Heart right ventricle (tissue), 16 donors: ENCODE measurements around the gene ZFYVE9. TPM values are rescaled to one million over a fixed set of nuclear protein-coding genes. Genes with fewer than 3 reads are reported as not detected.

Experiments
- ATAC-seq, 8 donors: fragments of 200-7000 bp; cut with Tn5 transposase; one replicate each; pipeline ENCODE4 v1.9.1; 2020; ENCODE audit warnings: mild to moderate bottlenecking in 8 of 8, moderate library complexity in 8 of 8, moderate number of reproducible peaks in 1 of 8
- DNase-seq, 2 donors: peaks; one replicate each; pipeline ENCODE4 v3.0.0-alpha.2; 2020
- H3K27ac ChIP-seq, 10 donors: fragments of 200-600 bp; sonication (generic) in 2 of 10; one replicate each; pipeline versions ENCODE4 v1.5.0 to v1.8.0; 2020 to 2022; ENCODE audit warnings: mild to moderate bottlenecking in 3 of 10
- H3K27me3 ChIP-seq, 7 donors: fragments of 200-600 bp; one replicate each; pipeline ENCODE4 v1.8.0; 2021 to 2022; ENCODE audit warnings: mild to moderate bottlenecking in 2 of 7
- H3K36me3 ChIP-seq, 9 donors: fragments of 200-600 bp; sonication (generic) in 1 of 9; one replicate each; pipeline versions ENCODE4 v1.5.0 to v1.8.0; 2020 to 2022; ENCODE audit warnings: mild to moderate bottlenecking in 2 of 9
- H3K4me1 ChIP-seq, 9 donors: fragments of 200-600 bp; sonication (generic) in 1 of 9; one replicate each; pipeline versions ENCODE4 v1.5.0 to v1.8.0; 2020 to 2022; ENCODE audit warnings: mild to moderate bottlenecking in 4 of 9
- H3K4me3 ChIP-seq, 10 donors: fragments of 200-600 bp; sonication (generic) in 2 of 10; one replicate each; pipeline versions ENCODE4 v1.5.0 to v1.8.0; 2020 to 2022; ENCODE audit warnings: mild to moderate bottlenecking in 7 of 10, moderate library complexity in 2 of 10
- H3K9me3 ChIP-seq, 11 donors: fragments of 200-600 bp in 10 of 11; sonication (generic) in 2 of 11; one replicate each; pipeline versions ENCODE4 v1.5.0 to v1.8.0; 2013 to 2022; ENCODE audit warnings: mild to moderate bottlenecking in 2 of 11, control low read depth in 1 of 11, moderate library complexity in 1 of 11
- CTCF ChIP-seq, 9 donors: fragments of 200-600 bp; sonication (generic) in 2 of 9; IDR thresholded peaks; one replicate each; pipeline versions ENCODE4 v1.5.0 to v1.8.0; 2021 to 2022; ENCODE audit warnings: antibody characterized with exemption in 9 of 9, mild to moderate bottlenecking in 5 of 9, moderate library complexity in 1 of 9
- WGBS, 2 donors: extraction: QIAGEN DNeasy Blood & Tissue Kit; methylation state at CpG; one replicate each; pipeline ENCODE4 v1.1.7; 2013; ENCODE audit warnings: inconsistent platforms in 1 of 2; 5-methylcytosine and 5-hydroxymethylcytosine counted together
- intact Hi-C, 10 donors: fragments of 100-400 bp; cut with DNase I; formaldehyde crosslinking; loops; one replicate each; pipeline versions ENCODE4 v1.11.1 to v1.14.2; 2022
- polyA plus RNA-seq, 2 donors: library from polyadenylated mRNA; stranded (reverse); fragments of 200-250 nt; gene quantifications; one replicate each; pipeline ENCODE4 v1.2.3, GENCODE V29; 2013
- total RNA-seq, 10 donors: library from RNA; stranded (reverse); fragmentation: NEBNext Ultra II Directional in 3 of 10; extraction: Animal tissue kit (Norgen Biotek cat#: 25700) in 3 of 10; gene quantifications; one replicate each; pipeline versions ENCODE4 v1.2.1 to v1.2.4, GENCODE V29; 2021 to 2023
- donor health status: Arrhythmogenic right ventricular cardiomyopathy.
- donor health status: ischemic (EF 13 %, LVEDD 7.1; RV severe dilation, severe dysfunction).
- donor health status: healthy with polysubstance abuse.
- donor health status: DM: no; HTN: yes; CAD: no.
- donor health status: DM: no; HTN: no; CAD: no.
- donor health status: ischemic (EF 25% LVEDD 6.9; RV normal size, moderate dysfunction).
- donor health status: ischemic (EF 25% LVEDD 5.7; RV mildly dilated, moderate dysfunction).
- donor health status: healthy.
- donor health status: DM: yes; HTN: yes; CAD: no.
- donor health status: Ischemic cardiomyopathy.
- donor health status: ischemic (EF 35%, LVEDD 5.7; RV mildly dilated, moderate dysfunction).
- donor health status: nonischemic (EF 11% LVEDD 7.7; RV severe dilation, severe dysfunction).
- donor health status: DM: yes; HTN: yes; CAD: no.
- donor health status: PGD.
- donor health status: ischemic (EF 29% LVEDD 5.4; RV normal size, mild dysfunction).
- donor health status: nonischemic (EF 23%, LVEDD 6.1; RV moderate dilation, normal function).

The ZFYVE9 gene
- total and polyA plus RNA-seq, 12 donors: 2.6 to 22.2 (median 15.6) TPM

- no peak overlapping the region for H3K27ac ChIP-seq
- WGBS, 2 donors: 76 to 80% methylated on average over 2 of the region's 2 CpGs
- DNase-seq (no peak), ATAC-seq (no peak)
- H3K36me3 ChIP-seq: peaks cover 0 to 16% (median 0%) of the 10 kb centered on the region in 9 donors
- no peak overlapping the region for H3K4me3 ChIP-seq
- H3K27me3 ChIP-seq: peaks cover 0 to 89% (median 0%) of the 10 kb centered on the region in 7 donors
- H3K4me1 ChIP-seq: peaks cover 0 to 27% (median 0%) of the 10 kb centered on the region in 9 donors
- no peak for TF ChIP-seq CTCF (IDR thresholded peaks at IDR 0.05)
- H3K9me3 ChIP-seq: no peaks in the 10 kb centered on the region
- intact Hi-C loops: no loop called here
Observed at GRCh38 chr1:52238474-52238873, 96.6 kb downstream of the ZFYVE9 start.

- no peak overlapping the region for H3K4me3 ChIP-seq
- no peak for TF ChIP-seq CTCF (IDR thresholded peaks at IDR 0.05)
- intact Hi-C loops: no loop called here
- H3K27me3 ChIP-seq: peaks cover 0 to 89% (median 0%) of the 10 kb centered on the region in 7 donors
- 97 to 98% methylated on average over 3 of the region's 3 CpGs for WGBS, 2 donors
- no peaks in the 10 kb centered on the region for H3K9me3 ChIP-seq
- peaks cover 0 to 16% (median 0%) of the 10 kb centered on the region in 9 donors for H3K36me3 ChIP-seq
- ATAC-seq: no peak
- no peak overlapping the region for H3K27ac ChIP-seq
- no peak for DNase-seq
- peaks cover 0 to 27% (median 0%) of the 10 kb centered on the region in 9 donors for H3K4me1 ChIP-seq
Observed at GRCh38 chr1:52238887-52239707, 97.2 kb downstream of the ZFYVE9 start.

- WGBS, 2 donors: 67 to 69% methylated on average over 1 of the region's 1 CpG
- Histone ChIP-seq H3K9me3 (no peaks in the 10 kb centered on the region), H3K36me3 (peaks cover 0 to 16% (median 0%) of the 10 kb centered on the region in 9 donors), H3K4me3 (no peak overlapping the region), H3K27me3 (peaks cover 0 to 90% (median 0%) of the 10 kb centered on the region in 7 donors), H3K4me1 (peaks cover 0 to 27% (median 0%) of the 10 kb centered on the region in 9 donors), H3K27ac (no peak overlapping the region)
- TF ChIP-seq CTCF (IDR thresholded peaks at IDR 0.05): no peak
- intact Hi-C loops: no loop called here
- DNase-seq (no peak), ATAC-seq (no peak)
Observed at GRCh38 chr1:52239708-52240001, 97.8 kb downstream of the ZFYVE9 start.

GRCh38 chr1:52240592-52241210, 98.8 kb downstream of the ZFYVE9 start:
- Histone ChIP-seq H3K27me3 (peaks cover 0 to 90% (median 0%) of the 10 kb centered on the region in 7 donors), H3K4me1 (peaks cover 0 to 27% (median 0%) of the 10 kb centered on the region in 9 donors), H3K36me3 (peaks cover 0 to 16% (median 0%) of the 10 kb centered on the region in 9 donors), H3K4me3 (no peak overlapping the region), H3K9me3 (no peaks in the 10 kb centered on the region), H3K27ac (no peak overlapping the region)
- intact Hi-C loops: no loop called here
- DNase-seq (no peak), ATAC-seq (no peak)
- WGBS, 2 donors: 53 to 56% methylated on average over 4 of the region's 4 CpGs
- TF ChIP-seq CTCF (IDR thresholded peaks at IDR 0.05): no peak
